PC-9 (cell line): ENCODE results near the gene ZSCAN5B.

Experiments used
- EZH2 ChIP-seq: fragments of 200-600 bp; sonication (generic); IDR thresholded peaks from 2 replicates; pipeline ENCODE4 v1.8.0; 2017; ENCODE audit warnings: antibody characterized with exemption, low read depth
- TF ChIP-seq, protein P1 (sequence below): fragments of 200-600 bp; sonication (generic); conservative IDR thresholded peaks from 2 replicates; pipeline ENCODE4 v1.6.1; 2017; ENCODE audit warnings: mixed run types, antibody characterized with exemption, mild to moderate bottlenecking, moderate library complexity

DNA sequence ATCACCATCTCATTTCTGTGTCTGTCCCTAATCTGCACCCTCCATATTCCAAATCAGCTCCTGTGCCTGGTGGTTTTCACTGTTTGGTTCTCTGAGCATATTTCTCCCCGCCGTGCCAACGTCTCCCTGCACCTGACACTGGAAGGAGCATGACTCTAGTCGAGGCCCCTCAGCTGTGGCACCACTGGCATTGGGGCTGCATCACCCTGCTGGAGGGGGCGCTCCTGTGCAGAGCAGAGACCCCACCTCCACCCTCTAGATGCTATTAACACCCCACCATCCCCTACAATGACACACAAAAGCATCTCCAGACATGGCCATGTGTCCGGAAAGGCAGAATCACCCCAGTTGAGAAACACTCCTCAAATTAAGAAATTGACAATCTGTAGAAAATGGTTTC is 25.3 kb upstream of the ZSCAN5B start:
- TF ChIP-seq, protein P1, sequence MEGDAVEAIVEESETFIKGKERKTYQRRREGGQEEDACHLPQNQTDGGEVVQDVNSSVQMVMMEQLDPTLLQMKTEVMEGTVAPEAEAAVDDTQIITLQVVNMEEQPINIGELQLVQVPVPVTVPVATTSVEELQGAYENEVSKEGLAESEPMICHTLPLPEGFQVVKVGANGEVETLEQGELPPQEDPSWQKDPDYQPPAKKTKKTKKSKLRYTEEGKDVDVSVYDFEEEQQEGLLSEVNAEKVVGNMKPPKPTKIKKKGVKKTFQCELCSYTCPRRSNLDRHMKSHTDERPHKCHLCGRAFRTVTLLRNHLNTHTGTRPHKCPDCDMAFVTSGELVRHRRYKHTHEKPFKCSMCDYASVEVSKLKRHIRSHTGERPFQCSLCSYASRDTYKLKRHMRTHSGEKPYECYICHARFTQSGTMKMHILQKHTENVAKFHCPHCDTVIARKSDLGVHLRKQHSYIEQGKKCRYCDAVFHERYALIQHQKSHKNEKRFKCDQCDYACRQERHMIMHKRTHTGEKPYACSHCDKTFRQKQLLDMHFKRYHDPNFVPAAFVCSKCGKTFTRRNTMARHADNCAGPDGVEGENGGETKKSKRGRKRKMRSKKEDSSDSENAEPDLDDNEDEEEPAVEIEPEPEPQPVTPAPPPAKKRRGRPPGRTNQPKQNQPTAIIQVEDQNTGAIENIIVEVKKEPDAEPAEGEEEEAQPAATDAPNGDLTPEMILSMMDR, result no peak
- no peak for TF ChIP-seq EZH2
